Sigmoid colon (tissue), 3 donors: ENCODE data around the gene ZNF366.

Experiments used
- CTCF ChIP-seq, 4 experiments: fragments of 450-650 bp in 3 of 4; fragments of 200-600 bp in 1 of 4; IDR thresholded peaks; one replicate each; pipeline ENCODE4 v1.5.1; 2016 to 2019; ENCODE audit warnings: antibody characterized with exemption in 4 of 4, mild to moderate bottlenecking in 3 of 4, moderate library complexity in 2 of 4
- POLR2A ChIP-seq, 2 donors: fragments of 450-650 bp; IDR thresholded peaks; one replicate each; pipeline ENCODE4 v1.6.1; 2016; ENCODE audit warnings: antibody characterized with exemption in 2 of 2, mild to moderate bottlenecking in 2 of 2, moderate library complexity in 2 of 2

DNA sequence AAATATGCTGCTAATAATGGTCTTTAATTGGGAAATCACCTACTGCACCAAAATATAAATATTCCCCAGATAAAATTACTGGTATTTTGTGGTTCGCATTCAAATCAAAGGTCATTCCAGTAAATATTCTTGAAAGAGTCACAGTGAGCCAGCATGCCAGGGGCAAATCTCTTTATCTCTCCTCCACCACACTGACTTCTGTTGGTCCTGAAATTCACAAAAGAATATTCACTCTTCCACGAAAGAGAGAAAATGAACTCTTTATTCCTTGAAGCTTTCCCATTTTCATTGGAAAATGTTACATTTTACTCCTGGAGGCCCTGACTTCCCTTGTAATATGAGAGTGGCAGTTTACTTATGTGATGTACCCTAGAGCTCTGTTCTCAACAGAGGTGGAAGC lies 39.7 kb downstream of the ZNF366 start:
- TF ChIP-seq POLR2A (IDR thresholded peaks at IDR 0.05), result no peak
- TF ChIP-seq CTCF (IDR thresholded peaks at IDR 0.05), result no peak
